Suppressor macrophage treated with lipopolysaccharide for 1 hour (primary cell): Measurements from ENCODE around the gene SMIM32.

ENCODE experiments used
- DNase-seq, 3 donors: peaks; one replicate each; pipeline ENCODE4 v3.0.0-alpha.2; 2020 to 2022

The SMIM32 gene

GRCh38 chr5:136192526-136193321 is at the start of gene SMIM32:
TSS of gene SMIM32 (minus strand) at chr5:136193162. CDS start at chr5:136192524, 638 bp downstream.
- peak in 1 of 3 donors; percentile 15 for DNase-seq

DNA sequence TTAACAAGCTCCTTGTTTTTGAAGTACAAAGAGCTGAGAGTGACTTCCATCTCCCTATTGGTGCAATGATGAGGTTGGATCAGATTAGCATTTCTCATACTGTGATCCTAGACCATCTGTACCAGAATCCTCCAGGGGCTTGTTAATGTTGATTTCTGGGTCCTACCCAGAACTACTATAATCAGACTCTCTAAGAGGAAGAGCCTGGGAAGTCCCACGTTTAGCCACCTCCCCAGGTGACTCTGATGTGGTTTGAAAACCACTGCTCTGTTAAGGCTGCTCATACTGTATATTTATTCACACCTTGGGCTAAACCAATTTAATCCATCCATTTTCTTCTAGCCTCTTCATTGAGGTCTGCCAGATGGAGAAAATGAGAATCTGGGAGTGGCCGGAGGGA is 49.6 kb upstream of the SMIM32 start:
- no peak for DNase-seq

GRCh38 chr5:136242136-136242535 is 49.2 kb upstream of the SMIM32 start:
- DNase-seq: no peak

- no peak for DNase-seq
These were observed 47.9 kb upstream of the SMIM32 start for GRCh38 chr5:136240894-136241293.

DNA sequence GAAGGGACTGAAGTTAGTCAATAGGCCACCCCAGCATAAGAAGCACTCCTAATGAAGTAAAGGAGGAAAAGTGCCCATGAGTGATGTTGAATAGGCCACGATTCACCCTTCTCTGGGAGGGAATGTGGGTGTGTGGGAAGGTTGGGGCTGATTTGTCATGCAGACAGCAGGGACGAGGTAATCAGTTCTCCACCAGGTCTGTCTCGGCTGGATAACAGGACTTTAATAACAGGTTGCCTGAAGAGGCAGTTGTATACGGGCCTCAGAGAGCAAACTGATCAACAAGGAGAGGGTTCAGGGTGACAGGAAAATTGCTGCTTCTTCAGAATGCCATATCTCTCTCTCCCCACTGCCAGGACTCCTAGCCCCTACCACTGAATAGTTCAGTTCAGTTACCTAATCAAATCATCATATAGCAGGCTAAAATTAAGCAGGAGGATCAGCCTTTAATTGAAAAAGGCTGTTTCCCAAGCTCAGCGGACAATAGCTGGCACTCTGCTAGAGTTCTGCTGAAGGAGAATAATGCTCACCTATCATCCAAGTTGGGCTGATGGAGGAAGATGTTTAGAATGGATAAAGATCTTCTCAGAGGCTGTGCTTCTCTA is 43.6 kb upstream of the SMIM32 start:
- no peak for DNase-seq

GRCh38 chr5:136235321-136235720 is 42.4 kb upstream of the SMIM32 start:
- no peak for DNase-seq

GRCh38 chr5:136232316-136232715 is 39.4 kb upstream of the SMIM32 start:
- no peak for DNase-seq

DNA sequence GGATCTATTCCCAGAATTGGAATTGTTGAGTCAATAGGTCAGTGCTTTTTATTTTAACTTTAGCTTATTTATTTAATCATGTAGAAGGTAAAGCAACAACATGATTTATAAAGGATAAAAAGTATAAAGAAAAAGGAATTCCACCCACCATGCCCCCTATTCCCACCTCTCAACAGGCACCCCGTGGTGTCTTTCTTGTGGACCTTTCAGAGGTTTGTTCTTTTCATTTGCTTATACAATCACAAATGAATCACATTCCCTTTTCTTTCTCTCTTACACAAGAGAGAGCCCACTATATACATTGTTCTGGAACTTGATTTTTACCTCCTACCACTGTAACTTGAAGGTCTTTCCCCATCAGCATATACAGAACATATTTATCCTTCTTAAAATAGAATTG is 37.2 kb upstream of the SMIM32 start:
- DNase-seq: no peak

DNA sequence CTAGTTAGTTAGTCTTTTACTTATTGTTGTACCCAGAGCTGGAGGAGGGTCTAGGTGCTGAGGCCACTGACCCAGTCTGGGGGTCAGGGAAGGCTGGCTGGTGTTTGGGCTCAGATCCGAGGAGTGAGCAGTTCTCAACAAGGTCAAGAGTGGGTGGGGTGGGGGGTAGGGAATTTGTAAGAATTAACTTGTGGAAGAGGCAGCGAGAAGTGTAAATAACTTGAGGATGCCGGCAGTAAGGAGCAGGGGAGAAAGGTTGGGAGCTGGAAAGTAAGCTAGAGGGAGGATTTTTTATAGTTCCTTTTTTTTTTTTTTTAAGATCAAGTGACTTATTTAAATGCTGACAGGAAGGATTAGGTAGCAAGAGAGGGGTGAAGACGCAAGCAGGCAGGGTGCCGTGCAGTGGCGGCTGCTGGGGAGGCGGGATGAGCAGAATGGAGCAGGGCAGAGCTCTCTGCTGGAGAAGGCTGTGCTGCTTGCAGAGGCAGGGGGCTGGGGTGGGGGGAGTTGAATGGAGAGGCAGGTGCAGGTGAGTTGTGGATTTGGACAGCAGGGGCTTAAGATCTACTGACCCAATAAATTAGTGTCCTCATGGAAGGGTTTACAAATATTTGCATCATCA is 35.3 kb upstream of the SMIM32 start:
- DNase-seq: no peak

- DNase-seq: no peak
These were observed 33.4 kb upstream of the SMIM32 start for GRCh38 chr5:136226401-136226800.

DNA sequence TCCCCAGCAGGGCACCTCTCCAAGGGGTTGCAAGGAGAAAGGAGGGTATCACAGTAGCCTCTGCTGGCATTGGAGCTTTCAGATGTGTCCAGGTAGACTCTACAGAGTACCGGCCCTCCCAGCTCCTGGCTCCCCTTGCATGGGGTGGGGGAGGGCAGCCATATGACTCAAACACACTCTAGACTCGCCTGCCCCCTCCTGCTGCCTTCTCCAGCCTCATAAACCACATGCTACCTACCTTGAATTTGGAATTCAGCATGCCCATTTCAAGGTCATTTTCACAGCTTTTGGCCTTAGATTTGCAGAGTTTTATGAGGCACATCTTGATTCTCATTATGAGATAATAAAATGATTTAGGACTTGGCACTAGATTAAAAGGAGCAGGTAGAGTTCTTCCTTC is 32.8 kb upstream of the SMIM32 start:
- DNase-seq: no peak

- no peak for DNase-seq
These were observed 29.7 kb upstream of the SMIM32 start for GRCh38 chr5:136222580-136223235.

- DNase-seq: no peak
These were observed 28.4 kb upstream of the SMIM32 start for GRCh38 chr5:136221340-136221739.

DNA sequence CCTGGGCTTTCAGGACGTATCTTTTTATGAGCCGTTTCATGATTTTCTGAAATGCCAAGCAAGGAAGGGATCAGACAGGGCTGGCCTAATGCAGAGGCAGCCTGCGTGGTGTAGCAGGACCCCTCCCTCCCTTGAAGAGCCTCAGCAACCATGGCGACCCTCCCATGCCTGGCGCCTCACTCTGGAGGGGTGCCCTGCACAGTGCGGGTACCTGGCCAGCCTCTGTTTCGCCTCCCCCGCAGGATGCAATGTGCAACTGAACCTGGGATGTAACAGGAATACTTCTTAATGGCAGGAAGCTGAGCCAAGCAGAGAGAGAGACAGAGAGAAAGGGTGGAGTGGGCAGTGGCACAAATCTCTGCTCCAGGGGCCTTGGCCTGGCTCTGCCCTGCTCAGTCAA is 23.3 kb upstream of the SMIM32 start:
- no peak for DNase-seq

GRCh38 chr5:136215812-136216211 is 22.9 kb upstream of the SMIM32 start:
- no peak for DNase-seq

DNA sequence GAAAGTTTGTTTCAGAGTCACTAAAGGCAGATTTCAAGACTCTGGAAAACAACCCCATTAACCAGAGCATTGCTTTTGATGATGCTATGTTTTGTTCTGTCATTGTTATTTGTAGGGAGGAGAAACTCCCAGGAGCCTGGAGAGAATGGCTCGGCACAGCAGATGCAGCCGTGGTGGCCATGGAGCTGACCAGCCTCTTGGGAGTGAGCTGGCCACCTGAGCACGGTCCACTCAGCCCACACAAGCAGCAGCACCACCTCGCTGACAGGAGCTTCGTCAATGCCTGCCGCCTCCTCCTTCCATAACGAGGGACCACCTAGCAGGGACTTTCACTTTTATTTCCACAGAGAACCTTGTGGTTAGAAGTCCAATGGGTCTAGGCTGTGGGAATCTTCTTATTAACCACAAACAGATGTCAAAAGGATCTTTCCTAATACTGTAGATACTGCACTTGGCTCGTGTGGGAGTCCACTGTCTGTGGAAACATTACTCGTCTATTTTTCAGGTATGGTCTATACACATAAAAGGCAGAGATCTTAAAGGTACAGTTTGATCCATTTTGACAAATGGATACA is 21.0 kb upstream of the SMIM32 start:
- no peak for DNase-seq

DNA sequence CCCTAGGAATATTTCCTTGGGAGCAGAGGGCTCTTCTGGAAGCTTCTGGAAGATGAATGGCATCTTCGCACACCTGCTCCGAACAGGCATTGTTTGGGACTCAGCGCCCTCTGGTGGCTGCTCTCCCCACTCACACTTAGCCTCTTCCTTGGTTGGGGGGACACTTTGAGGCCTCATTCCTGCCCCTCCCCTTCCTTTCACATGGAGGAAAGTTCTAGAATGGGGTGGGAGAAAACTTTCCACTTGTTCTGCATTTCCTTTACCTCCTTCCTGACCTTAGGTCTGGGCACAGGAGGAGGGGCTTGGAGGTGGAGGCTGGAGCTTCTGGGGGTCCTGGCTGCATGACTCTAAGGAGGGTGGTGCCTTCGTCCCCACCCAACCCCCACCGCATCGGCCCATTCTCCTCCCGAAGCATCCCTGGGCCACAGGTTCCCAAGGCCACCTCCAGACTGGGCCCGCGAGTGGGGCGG is 19.3 kb upstream of the SMIM32 start:
- DNase-seq: peak; percentile 51 to 80 (median 64)

DNA sequence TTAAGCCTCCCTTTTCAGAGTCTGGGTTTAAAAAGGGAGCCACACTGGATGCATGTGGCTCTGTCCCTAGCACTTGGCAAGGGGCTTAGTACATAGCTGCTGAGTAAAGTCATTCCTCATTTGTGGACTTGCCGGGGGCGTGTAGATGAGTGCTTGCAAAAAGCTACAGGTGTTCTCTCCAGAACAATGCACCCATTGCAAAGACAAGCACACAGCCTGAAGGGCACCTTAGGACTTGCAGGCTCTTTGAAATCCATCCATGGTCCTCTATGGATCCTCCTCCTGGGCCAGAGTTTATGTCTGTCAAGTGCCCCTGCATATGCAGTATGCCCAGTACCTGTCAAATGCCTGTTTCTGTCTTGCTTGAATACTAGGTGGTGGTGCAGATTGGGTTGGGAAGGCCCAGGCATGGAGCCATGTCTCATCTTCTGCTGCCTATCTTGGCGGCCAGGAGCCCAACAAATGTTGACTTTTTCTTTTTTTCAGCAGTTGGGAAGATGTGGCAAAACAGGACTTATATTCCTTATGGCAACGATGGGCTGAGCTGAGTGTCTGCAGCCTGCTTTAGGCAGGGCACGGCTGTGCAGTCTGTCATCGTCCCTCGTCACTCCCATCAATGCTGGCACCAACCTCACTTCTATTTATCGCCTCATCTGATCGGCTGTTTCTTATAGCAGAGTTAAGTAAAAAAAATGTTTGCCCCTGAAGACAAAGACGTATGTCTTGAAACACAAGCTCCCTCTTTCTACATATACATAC is 18.5 kb upstream of the SMIM32 start:
- no peak for DNase-seq

DNA sequence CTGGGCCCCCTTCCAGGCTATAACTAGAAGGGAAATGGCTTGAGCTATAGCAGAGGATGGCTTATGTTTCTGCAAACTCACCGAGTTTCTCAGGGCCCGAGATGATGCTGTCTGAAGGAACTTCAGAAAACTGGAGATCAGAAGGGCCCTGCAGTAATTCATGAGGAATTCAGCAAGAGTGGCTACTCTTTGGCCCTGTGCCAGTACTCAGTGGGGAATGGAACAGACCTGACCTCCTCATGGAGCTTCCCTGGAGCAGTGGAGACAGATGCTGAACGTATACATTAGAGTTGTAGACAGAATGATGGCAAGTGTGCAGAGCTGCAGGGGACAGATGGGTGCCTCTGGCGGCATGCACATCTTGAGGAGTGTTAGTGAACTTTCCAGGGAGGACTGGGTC is 17.3 kb upstream of the SMIM32 start:
- DNase-seq: no peak

GRCh38 chr5:136209346-136209910 is 16.5 kb upstream of the SMIM32 start:
- no peak for DNase-seq

GRCh38 chr5:136208916-136209315 is 16.0 kb upstream of the SMIM32 start:
- peak in 1 of 3 donors; percentile 23 for DNase-seq

DNA sequence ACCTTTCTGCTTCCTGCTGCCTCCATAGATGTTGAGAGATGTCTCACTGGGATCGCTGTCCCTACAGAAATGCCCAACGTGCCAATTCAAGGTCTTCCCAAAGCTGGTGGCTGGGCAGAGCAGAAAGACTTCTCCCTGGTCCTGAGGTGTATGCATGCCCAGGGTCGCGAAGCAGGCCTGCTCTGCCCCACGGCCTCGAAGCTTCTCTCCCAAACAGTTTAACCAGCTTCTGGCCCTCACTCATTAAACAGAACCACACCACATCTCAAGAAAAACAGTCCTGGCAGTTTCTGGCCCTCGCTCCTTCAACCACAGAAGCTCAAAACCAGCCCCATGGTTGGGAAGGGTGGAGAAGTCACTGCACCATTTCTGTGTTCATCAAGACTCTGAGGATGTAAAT is 14.7 kb upstream of the SMIM32 start:
- no peak for DNase-seq
